Coronary artery (tissue), 2 donors: Measurements from ENCODE around the gene CORO7.

Source experiments
- DNase-seq: peaks from one replicate; pipeline ENCODE4 v3.0.0-alpha.2; 2017; ENCODE audit warnings: low spot score
- H3K27ac ChIP-seq, 2 donors: fragments of 200-600 bp; sonication (generic); one replicate each; pipeline ENCODE4 v1.5.1; 2016 to 2019
- H3K4me3 ChIP-seq: fragments of 200-600 bp; sonication (generic); 2 replicates; pipeline ENCODE4 v1.5.1; 2016; ENCODE audit warnings: mild to moderate bottlenecking, moderate library complexity
- CTCF ChIP-seq: fragments of 200-600 bp; sonication (generic); IDR thresholded peaks from one replicate; pipeline ENCODE4 v1.5.1; 2019; ENCODE audit warnings: antibody characterized with exemption

CORO7 gene

DNA sequence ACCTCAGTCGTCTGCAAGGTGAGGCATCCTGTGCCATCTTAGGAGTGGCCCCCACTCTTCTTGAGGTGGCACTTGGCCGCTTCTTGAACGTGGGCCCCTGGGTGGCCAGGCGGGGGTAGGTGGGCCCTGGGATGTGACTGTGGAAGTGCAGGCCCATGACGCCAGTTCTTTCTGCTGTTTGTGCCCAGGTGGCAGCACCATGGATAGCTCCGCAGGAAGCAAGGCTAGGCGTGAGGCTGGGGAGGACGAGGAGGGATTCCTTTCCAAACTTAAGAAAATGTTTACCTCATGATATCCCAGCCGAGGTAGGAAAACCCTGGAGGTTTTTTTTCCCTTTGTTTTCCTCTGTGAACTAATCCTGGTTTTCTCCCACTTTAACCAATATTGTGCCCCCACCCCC, 38.2 kb upstream of the CORO7 start:
- no peak overlapping the region for H3K27ac ChIP-seq
- no peak for DNase-seq
- no peak for TF ChIP-seq CTCF
- no peak overlapping the region for H3K4me3 ChIP-seq

GRCh38 chr16:4452674-4453073, 36.3 kb upstream of the CORO7 start:
- Histone ChIP-seq H3K27ac (no peak overlapping the region), H3K4me3 (no peak overlapping the region)
- no peak for TF ChIP-seq CTCF
- no peak for DNase-seq

DNA sequence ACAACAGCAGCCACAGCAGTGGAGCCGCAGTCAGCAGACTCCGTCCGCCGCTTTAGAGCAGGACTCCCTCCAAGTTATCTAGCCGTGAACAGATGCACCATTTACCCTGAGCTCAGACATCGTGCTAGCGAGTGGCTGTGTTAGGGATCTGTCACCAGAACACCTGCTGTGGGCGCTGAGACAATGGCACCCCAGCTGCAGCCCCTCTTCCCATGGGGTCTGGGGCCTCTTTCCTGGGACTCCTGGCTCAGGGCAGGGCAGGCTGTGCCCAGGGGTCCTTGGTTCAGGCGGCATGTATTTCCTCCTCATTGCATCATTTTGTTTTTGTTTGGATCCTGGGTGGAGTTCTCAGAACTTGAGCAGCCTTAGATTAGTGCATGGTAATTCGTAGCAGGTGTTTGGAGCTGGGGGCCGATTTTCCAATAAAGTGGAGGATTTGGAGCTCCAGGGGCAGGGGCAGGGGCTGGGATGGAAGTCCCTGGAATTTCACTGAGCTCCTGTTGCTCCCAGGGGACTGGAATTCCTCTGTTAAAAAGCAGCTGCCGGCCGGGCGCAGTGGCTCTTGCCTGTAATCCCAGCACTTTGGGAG, 34.6 kb upstream of the CORO7 start:
- H3K4me3 ChIP-seq: no peak overlapping the region
- DNase-seq: no peak
- no peak overlapping the region for H3K27ac ChIP-seq
- TF ChIP-seq CTCF: no peak

GRCh38 chr16:4450430-4450829, 34.0 kb upstream of the CORO7 start:
- TF ChIP-seq CTCF: no peak
- H3K27ac ChIP-seq: no peak overlapping the region
- no peak for DNase-seq
- H3K4me3 ChIP-seq: no peak overlapping the region

GRCh38 chr16:4443986-4444385, 27.6 kb upstream of the CORO7 start:
- no peak overlapping the region for H3K27ac ChIP-seq
- TF ChIP-seq CTCF: no peak
- no peak overlapping the region for H3K4me3 ChIP-seq
- DNase-seq: no peak

GRCh38 chr16:4443271-4443670, 26.9 kb upstream of the CORO7 start:
- TF ChIP-seq CTCF: no peak
- no peak overlapping the region for H3K27ac ChIP-seq
- no peak overlapping the region for H3K4me3 ChIP-seq
- no peak for DNase-seq

DNA sequence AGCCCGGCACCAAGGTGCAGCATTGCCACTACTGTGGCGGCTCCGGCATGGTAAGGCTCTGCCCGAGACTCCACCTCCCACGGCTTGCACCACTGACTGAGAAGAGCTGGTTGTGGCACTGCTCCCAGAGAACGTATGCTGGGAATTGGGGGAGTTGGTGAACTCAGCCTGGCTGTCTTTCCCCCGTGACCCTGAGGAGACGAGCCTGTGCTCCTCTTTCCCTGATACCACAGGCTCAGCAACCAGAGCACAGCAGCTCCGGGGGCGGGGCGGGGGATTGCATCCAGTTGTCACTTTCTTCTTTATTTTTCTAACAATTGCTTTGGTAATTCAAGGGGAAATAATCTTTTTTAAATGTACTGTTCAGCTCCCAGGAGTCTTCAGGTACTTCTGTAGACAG, 26.0 kb upstream of the CORO7 start:
- no peak for TF ChIP-seq CTCF

More for the DNA sequence above, 26.0 kb upstream of the CORO7 start:
- H3K27ac ChIP-seq: no peak overlapping the region
- H3K4me3 ChIP-seq: no peak overlapping the region
- DNase-seq: no peak
